ENCODE measurements around the gene HBM. TPM values are rescaled to one million over a fixed set of nuclear protein-coding genes. Genes with fewer than 3 reads are reported as not detected.

The HBM gene
- total RNA-seq, 1 experiment from 2014 or later, result not detected

- Histone ChIP-seq H3K4me1 (no peaks in the 10 kb centered on the region), H3K36me3 (ENCODE audit: control insufficient read depth, insufficient read depth, low read length) (peaks cover 1% of the 10 kb centered on the region; the same call in 1 of the 2 replicates), H3K9me3 (no peaks in the 10 kb centered on the region), H3K27me3 (replicated peaks; ENCODE audit: control insufficient read depth, insufficient read depth, low read length) (no peaks in the 10 kb centered on the region), H3K4me3 (ENCODE audit: low read depth, low read length) (no peak overlapping the region)
- ChIA-PET POLR2A (no interaction called here), CTCF (interaction anchor here (1.1 kb wide), 1 partner anchor 149 kb away, joined by 3 read pairs; no protein-coding TSS in a partner anchor)
- no peak for TF ChIP-seq CTCF (IDR thresholded peaks at IDR 0.05; ENCODE audit: insufficient read depth in 1 of 2, low read depth in 1 of 2, low read length in 1 of 2, severe bottlenecking in 1 of 2, unreplicated experiment in 1 of 2)
- no peak overlapping the region for H3K4me3 Mint-ChIP-seq (ENCODE audit: unreplicated experiment)
- no peaks in the 10 kb centered on the region for H3K27me3 Mint-ChIP-seq (ENCODE audit: insufficient read depth, unreplicated experiment)
- intact Hi-C loops (cut with micrococcal nuclease; ENCODE audit: unreplicated experiment), result no loop called here
- H3K9me3 Mint-ChIP-seq (ENCODE audit: unreplicated experiment), result no peaks in the 10 kb centered on the region
- no peaks in the 10 kb centered on the region for H3K4me1 Mint-ChIP-seq (ENCODE audit: low read depth, unreplicated experiment)
- H3K27ac Mint-ChIP-seq (ENCODE audit: unreplicated experiment), result no peak overlapping the region
- no peak for DNase-seq
- BruUV-seq (replicated peaks), result no TSS peak
- peaks cover 81% of the 10 kb centered on the region for H3K36me3 Mint-ChIP-seq (ENCODE audit: insufficient read depth, unreplicated experiment)
Observed at GRCh38 chr16:212999-213398, 47.2 kb downstream of the HBM start.

Other genes with a start within 250 kb of the HBM start
- gene POLR3K, start 112.4 kb upstream of the HBM start, total RNA-seq (2022), result 29.3 and 32.4 TPM in 2 replicates
- gene SNRNP25, start 112.2 kb upstream of the HBM start, total RNA-seq (2022), result 57.1 and 60.7 TPM in 2 replicates
- 62.3 and 65.8 TPM in 2 replicates for gene RHBDF1, start 93.3 kb upstream of the HBM start, total RNA-seq (2022)
- gene MPG, start 87.8 kb upstream of the HBM start, total RNA-seq (2022), result 39.1 and 41.1 TPM in 2 replicates
- 47.2 and 54.0 TPM in 2 replicates for gene NPRL3, start 27.3 kb upstream of the HBM start, total RNA-seq (2022)
- not detected in 2 replicates for gene HBZ, start 13.3 kb upstream of the HBM start, total RNA-seq (2022)
- 2.1 TPM in 1 of 2 replicates, not detected in the other for gene HBA2, start 6.9 kb downstream of the HBM start, total RNA-seq (2022)
- 3.6 and 8.6 TPM in 2 replicates for gene HBA1, start 10.7 kb downstream of the HBM start, total RNA-seq (2022)
- gene HBQ1, start 14.5 kb downstream of the HBM start, total RNA-seq (2022), result 7.0 and 9.2 TPM in 2 replicates
- gene LUC7L, start 63.5 kb downstream of the HBM start, total RNA-seq (2022), result 80.7 and 86.1 TPM in 2 replicates
- 71.7 and 77.7 TPM in 2 replicates for gene FAM234A, start 68.8 kb downstream of the HBM start, total RNA-seq (2022)
- 5.3 and 8.9 TPM in 2 replicates for gene RGS11, start 110.0 kb downstream of the HBM start, total RNA-seq (2022)
- gene ARHGDIG, start 114.6 kb downstream of the HBM start, total RNA-seq (2022), result 1.9 and 2.1 TPM in 2 replicates
- gene PDIA2, start 117.2 kb downstream of the HBM start, total RNA-seq (2022), result 0.28 and 0.41 TPM in 2 replicates
- gene AXIN1, start 186.7 kb downstream of the HBM start, total RNA-seq (2022), result 29.7 and 34.5 TPM in 2 replicates
- 82.4 and 91.2 TPM in 2 replicates for gene MRPL28, start 204.6 kb downstream of the HBM start, total RNA-seq (2022)
- 85.5 and 87.1 TPM in 2 replicates for gene PGAP6, start 216.0 kb downstream of the HBM start, total RNA-seq (2022)
- 140 and 150 TPM in 2 replicates for gene NME4, start 231.2 kb downstream of the HBM start, total RNA-seq (2022)
- 50.2 and 52.6 TPM in 2 replicates for gene DECR2, start 235.9 kb downstream of the HBM start, total RNA-seq (2022)

Data from Caco-2 (cell line).